DMS53 (cell line): ENCODE data around the gene GABRD.

Source experiments
- DNase-seq: peaks from one replicate; lab custom pipeline; 2025; lab: John Stamatoyannopoulos, UW

Gene GABRD

DNA sequence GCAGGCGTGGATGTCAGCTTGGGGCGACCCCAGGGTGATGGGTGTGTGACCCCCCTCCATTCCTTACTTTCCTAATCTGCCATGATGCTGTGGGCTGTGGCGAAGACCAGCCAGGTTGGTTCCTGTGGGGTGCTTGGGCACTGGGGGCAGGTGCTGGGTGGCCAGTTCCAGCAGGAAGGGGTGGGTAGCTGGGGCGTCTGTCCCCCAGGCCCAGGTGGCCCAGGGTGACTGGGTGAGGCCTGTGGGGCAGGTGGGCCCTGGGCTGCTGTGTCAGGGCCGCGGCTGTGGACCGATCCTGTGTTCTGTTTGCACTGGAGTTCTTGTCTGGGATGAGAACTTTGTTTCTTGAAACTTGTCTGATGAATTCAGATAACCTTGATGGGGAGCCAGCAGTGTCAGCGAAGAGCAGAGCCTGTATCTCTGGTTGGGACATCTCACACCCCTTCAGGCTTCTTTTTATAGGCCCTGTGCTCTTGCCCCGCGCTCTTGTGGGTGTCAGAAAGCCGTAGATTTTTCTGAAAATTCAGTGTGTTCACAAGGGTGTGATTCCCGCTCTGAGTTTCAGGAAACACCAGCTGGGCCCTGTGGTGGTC, 34.7 kb downstream of the GABRD start:
- no peak for DNase-seq

DNA sequence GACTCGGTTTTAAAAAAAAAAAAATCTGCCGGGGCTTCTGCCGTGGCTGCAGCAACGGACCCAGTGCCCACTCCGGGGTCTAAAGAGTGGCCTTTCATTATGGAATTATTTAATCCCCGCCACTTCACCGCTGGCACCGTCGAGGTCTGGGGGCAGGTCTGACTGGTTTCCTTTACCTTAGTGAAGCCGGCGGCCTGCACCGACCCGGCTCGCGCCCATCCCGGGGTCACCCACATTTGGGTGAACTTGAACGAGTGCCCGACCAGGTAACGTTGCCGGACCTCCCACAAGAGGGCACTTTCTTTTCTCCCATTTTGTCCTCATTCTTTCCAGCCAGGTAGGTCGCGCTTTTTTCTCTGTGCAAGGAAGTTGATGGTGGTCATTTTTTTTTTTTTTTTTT, 35.4 kb downstream of the GABRD start:
- DNase-seq = no peak

DNA sequence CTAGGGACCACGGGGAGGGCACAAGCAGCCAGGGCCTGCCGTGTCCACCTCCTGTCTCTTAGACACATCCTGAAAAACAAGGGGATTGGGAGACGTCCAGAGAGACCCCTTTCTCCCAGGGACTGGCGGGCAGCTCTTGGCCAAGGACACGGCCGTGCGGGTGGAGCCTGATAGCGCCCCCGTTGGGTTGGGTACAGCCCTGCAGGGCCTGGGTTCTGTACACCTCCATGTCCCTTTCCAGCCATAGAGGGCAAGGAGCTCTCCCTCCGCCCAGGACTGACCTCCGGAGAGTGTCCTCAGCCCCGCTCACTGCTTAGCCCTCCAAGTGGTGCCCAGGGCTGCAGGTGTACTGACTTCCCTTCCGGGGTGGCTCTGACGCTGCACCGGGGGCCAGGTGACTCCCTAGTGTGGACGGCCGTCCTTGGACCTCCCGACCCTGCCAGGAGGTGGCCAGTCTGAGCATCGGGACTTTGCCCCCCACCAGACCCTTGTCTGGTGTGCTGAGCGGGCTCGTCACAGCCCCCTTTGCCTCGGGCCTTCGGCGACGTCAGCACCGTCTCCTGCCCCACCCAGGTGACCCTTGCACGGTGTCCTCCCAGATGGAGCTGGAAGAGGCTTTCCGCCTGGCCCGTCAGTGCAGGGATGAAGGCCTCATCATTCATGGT, 36.9 kb downstream of the GABRD start:
- DNase-seq = no peak

DNA sequence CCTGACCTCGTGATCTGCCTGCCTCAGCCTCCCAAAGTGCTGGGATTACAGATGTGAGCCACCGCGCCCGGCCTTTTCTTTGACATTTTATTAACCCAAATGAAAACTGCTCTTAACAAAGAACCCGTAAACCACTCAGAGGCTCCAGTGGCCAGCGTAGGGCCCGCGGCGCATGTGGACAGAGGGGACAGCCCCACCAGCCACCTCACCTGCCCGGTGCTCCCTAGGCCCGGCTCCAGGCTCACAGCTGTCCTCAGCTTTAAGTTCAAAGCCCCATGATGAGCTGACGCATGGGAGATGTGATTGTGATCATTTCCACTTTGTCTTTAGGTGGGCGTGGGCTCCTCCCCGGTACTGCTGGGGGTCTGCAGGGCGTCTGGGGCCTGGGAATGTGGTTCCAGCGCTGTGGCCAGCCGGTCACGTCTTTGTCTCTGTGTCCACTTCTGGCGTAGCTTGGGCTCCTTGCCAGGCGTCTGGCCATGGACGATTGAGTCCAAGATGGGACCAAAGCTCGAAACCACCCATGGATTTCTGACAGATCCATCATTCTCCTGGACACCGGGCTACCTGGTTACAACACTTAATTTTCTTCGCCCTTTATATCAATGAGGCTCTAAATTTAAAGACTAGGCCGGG, 37.9 kb downstream of the GABRD start:
- no peak for DNase-seq

DNA sequence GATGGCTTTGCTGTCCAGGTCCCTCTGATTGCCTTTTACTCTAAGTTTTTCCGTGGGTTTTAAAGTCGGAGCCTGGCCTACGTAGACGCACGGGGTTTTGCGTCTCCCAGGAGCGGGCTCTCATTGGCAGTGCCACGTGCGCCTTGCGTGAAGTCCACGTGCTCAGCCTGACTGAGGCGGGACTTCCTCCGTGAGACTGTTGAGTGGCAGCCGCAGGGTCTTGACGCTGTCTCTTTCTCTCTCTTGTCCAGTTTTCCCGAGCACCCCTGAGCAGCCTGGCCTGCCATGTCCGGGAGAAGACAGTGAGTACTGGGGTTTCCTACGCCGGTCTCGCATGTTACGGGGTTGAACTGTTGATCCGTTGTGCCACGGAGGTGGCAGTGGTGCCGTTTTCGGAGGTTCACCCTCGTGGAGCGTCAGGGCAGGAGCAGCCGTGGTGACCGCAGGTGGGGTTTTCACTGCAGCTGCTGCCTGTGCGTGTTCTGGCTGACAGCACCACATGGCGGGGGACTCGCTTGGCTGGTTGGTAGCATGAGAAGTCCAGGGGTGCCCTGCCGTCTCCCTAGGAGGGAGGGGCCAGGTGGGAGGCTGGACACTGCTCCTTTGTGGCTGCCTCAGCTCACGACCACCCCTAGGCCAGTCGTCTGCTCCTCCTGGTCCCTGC, 40.3 kb downstream of the GABRD start:
- no peak for DNase-seq

DNA sequence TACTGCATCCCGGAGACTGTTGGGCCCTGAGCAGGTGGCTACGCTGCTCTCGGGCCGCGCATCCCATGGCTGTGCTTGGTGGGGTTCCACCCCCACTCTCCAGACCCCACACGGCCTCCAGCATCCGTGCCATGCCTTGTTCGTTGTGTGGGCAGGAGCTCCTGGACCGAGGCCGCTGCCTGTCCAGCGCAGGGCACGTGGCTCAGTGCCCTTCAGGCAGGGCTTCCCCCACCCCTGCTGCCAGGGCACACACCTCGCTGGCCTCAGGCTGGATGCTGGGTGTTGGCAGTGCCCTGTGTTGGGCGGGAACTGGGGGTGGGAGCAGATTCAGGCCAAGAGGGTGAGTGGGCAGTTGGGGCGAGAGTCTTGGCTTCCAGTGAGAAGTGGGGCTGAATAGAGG, 40.9 kb downstream of the GABRD start:
- DNase-seq = no peak

DNA sequence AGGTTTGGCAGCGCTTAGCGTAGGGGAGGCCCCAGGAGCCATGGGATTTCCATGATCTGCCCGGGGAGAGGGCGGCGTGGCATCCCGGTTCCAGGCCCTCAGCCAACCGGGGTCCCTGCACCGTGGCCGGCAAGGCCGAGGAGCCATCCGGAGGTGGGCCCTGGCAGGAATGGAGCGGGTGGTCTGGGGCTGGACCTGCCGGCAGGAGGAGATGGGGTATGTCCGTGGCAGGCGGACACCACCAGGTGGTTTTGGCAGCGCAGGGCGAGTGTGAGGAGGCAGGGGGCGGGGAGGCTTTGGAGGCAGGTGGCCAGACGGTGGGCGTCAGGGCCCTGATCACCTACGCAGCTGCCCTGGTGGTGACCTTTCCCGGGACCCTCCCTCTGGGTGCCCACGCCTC, 41.4 kb downstream of the GABRD start:
- no peak for DNase-seq

DNA sequence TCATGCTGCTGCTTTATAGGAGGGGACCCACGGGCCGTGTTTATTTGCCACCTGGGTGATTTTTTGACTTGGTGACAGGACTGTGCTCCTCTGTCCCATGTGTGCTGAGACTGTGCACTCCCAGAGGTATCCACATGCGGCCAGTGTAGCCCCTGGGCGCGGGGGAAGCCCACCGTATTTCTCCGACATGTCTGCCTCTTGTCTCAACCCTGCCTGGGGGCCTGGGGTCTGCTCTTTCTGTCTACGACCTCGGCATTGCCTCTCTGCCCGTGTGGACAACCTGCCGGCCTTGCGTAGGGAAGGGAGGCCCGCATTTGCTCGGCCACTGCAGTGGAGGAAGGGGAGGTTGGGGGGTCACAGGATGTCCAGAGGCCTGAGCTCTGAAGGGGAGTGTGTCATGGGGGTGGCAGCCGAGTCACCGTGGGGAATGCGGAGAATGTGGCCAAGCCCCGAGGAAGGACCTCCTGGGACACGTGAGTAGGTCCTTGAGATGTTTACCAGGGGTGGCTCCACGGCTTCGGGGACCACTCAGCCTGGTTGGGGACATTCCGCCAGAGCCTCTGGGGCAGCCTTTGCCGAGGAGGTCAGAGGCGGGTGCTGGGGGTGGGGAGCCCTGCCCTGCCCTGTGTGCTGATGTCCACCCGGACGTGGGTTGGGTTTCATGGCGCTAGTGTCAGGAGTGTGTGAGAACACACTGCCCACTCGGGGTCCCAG, 42.1 kb downstream of the GABRD start:
- DNase-seq = no peak

DNA sequence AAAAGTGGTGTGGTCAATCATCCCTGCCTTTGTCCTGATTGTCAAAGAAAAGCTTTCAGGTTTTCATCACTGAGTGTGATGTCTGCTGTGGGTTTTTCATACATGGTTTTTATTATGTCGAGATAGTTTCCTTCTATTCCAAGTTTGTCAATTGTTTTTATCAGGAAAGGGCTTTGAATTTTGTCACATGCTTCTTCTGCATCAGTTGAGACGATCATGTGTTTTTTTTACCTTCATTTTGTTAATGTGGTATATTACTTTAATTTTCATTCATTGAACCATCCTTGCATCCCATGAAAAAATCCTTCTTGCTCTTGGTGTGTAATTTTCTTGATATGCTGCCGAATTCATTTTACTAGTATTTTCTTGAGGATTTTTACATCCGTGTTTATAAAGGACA, 46.6 kb downstream of the GABRD start:
- no peak for DNase-seq

DNA sequence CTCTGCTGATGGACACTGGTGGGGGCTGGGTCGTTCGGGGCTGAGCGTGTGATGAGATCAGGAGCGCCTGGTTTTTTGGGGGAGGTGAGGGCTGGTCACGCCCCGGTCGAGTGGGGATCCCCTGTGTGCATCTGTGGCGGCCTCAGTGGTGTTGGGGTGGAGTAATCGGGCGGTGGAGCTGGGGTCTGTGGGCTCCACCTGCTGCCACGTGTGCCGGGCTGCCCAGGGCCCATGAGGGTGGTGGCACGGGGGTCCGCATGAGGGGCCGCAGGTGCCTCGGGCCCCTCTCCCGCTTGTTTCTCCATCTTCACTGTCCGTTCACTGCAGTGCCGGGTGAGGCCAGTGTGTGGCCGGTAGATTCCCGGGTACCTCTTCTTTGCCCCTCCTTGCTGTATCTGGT, 48.2 kb downstream of the GABRD start:
- DNase-seq = no peak

DNA sequence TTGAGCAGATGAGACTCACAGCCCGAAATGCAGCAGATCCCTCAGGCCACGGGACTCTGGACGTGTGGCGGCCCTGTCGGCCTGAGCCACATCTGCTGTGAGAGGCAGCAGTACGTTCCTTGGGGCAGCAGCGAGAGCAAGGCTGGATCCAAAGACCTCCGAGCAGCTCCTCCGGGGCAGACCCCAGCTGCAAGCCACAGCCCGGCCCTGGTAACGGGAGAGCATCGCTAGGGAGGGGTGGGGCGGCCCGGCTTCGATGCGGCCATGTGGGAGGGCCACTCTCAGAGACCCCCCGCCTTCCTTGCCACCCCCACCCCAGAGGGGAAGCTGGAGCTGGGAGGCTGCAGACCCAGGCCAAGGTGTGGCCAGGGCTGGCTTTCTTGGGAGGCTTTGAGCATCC, 48.8 kb downstream of the GABRD start:
- DNase-seq = no peak

DNA sequence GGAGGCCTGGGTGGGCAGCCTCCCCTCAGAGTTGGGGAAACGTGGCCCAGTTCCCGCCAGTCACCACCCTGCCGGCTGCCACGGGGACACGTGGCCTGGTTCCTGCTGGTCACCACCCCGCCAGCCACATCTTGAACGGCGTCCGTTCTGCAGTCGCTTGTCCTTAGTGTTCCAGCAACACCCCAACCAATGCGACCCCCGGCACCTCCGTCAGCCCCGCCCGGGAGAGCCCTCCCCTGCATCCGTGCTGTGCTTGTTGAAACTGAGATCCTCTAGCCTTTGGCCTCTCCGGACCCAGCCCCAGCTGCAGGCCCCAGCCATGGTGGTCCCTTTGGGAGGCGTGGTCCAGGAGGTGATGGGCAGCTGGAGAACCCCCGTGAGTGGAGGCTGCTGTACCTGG, 49.8 kb downstream of the GABRD start:
- DNase-seq = no peak

DNA sequence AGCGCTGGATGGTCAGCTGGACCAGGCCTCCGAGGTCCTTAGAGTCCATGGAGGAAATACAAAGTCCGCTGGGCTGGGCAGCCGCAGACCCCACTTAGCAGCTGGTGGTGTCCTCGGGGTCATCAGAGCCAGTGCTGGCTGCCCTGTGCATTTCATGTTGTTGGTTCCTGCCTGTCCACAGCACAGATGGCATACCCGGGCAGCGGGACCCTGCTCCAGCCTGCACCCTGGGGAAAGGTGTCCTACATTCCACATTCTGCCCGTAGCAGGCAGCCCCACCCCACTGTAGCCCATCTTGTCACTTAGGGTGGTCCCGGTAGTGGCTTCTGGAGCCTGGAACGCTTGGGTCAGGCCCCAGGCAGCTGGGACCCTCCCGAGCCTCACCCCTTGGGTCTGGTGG, 50.9 kb downstream of the GABRD start:
- no peak for DNase-seq

DNA sequence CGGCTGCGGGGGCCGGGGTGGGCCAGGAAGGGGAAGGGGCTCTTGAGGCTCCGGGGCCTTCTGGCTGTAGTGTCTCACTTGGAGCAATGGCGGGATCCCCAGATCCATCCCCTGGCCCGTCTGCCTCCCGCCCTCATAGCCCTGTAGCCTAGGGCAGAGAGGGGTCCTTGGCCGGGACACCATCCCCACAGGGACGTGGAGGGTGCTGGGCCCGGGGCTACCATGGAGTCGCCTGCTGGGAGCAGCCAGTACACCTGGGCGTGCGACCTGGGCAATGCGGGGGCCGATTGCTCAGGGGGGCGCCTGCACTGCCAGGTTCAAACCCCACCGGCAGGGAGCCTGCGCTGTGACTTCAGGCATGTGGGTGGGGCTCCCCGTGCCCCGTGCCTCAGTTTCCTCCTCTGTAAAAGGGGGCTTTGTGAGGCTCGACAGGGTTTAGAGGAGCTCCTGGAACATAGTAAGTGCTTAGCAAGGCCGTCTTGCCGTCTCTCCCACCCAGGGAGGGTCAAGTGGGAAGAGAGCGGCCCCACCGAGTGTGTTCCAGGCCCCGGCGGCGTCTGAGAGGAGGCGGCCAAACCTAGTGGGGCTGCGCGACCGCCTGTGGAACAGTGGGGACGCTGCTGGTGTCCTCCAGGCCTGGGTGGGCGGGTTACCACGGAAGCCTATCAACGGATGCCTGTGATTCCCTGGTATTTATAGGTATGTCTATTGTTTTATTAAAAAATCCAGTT, 51.8 kb downstream of the GABRD start:
- DNase-seq = no peak

DNA sequence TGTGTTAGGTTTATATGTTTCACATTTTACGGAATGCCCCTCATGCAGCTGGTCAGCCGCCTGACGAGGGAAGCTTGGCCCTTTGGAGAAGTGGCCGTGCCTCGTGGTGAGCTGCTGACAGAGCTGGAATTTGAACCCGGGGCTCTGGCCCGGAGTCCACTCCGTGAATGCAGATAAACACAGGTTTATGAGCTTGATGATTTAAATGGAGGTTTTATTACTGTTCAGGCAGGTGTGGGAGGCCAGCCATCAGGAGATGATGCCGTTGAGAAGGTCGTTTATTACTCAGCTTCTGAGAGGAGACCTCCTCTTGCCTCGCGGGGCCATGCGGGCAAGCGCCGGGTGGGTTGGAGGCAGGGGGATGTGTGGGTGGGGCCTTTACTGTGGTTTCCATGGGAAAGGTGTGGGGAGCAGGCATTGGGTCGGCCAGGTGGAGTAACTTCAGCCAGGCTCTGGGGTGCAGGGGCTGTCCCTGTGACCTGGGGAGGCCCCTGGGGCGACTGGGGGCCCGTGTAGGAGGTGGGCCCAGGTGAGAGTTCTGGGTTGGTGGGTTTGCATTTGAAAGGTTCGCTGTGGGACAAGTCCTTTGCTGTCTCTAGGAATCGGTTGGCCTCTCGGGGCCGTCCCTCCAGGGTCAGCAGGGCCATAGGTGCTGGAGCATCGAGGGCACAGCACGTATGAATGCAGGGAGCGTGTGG, 53.1 kb downstream of the GABRD start:
- no peak for DNase-seq

DNA sequence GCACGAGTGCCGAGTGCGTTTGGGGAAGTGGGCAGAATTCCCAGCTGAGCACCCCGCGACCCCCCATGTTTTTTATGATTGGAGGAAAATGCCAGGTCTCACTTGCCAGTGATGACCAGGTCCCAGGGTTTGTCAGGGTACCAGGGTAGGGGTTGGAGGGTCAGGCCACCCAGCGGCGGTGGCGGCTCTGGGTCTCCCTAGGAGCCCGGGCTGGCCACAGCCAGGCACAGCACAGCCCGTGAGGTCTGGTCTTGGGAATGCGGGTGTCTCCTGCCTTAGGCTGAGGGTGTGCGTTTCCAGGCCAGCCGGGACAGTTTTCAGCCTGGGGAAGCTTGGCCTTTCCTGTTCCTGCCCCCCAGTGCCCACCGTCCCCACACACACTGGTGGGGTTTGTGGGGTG, 53.7 kb downstream of the GABRD start:
- DNase-seq = no peak

DNA sequence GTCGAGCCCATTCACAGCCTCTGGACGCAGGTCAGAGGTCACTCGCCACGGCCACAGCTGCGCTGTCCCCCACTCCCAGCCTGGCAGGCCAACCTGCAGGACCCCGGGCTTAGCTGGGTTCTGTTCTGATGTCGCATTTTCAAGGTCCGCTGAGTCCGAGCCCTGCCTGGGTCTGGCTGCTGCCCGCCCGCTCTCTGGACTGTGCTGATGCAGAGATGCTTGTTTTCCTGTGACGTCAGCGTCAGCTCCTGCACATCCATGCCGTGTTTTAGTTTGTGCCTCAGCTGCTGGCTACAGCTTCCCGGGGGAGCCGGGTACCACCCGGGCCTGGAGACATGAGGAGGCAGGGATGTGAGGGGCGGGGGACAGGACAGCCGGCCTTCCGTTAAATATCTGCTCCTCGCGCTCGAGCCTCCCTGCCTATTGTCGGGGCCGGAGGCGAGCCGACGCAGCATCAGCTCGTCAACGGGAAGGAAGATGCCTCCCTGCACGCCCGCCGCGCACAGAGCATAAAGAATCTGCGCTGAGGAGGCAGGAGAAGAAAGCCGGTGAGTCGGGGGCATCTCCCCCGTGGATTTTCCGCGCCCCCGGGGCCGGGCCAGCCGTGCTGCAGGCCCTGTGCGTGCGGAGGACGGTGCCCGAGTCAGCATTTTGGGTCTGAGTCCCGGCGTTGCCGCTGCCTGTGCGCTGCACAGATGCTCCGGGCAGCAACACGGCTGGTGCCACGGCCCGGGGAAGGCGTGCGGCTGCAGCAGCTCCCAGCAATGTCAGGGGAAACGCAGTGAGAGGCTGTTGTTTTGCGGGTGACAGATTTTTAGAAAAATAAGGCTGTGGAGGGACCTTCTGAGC, 54.5 kb downstream of the GABRD start:
- DNase-seq = no peak

DNA sequence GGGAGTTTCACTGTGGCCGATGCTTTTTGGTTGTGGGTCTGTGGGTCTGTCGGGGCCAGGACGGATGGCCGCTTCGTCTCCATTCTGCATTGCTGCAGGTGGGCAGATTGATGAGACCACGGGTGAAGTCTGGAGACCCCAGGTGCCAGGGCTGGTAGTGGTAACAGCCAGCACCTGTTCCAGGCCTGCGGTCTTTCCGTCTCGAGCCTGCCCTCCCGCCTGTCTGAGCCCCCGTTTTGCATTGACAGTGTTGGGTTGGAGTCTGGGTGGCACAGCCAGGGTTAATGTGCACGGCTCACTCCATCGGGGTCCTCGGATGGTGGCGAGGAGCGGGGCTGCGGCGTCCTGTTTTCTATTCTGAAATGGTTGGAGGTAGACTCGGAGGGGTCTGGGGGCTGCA, 55.3 kb downstream of the GABRD start:
- no peak for DNase-seq

DNA sequence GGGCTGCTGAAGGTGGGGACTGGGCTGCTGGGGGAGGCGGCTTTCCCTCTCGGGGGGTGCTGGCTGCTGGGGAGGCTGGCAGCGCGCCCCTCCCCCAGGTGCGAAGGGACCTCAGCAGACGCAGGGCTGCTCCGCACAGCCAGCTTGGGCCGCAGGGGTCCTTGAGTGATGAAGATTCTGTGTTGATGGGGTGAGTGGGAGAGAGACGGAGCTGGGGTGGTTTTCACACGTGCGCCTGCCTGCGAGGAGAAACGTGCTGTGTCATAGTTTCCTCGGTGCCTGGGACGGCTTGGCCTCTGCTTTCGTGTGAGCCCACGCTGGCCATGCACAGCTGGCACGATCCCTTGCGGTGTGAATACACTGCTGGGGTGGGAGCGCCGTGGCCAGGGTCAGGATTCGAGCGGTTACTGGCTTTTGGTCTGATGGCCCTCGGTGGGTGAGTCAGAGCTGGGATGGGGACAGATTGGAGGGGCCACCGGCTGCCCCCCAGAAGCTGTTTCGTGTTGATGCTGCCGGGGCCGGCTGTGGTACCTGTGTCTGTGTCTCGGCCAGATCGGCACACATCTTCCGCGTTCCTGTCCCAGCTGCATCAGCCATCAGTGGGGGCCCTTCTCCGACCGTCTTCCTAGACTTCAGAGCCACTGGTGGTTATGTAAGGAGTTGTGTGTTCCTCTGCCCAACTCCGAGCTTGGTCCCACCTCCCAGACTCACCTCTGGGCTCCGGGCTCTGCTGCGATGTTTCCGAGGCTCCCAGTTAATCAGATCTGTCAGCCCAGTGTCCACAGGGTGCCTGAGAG, 56.0 kb downstream of the GABRD start:
- DNase-seq = no peak

DNA sequence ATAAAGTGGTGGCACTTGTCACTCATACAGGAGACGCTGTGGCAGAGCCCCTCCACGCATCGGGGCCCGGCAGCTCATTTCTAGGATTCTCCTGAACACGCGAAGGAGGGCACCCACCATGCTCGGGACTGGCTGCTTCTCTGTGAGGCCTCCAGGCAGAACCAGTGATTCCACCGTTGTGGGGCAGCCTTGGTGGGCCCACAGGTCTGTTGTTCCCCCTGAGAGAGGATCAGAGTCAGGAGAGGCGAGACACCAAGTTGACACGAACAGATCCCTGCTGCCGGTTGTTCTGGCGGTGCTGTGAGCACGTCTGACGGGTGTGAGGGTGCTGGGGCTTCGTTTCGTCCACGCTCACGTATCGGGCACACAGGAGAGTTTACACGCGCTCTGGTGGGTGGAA, 57.7 kb downstream of the GABRD start:
- DNase-seq = no peak
